Measurements from ENCODE around the gene HS3ST1. TPM values are rescaled to one million over a fixed set of nuclear protein-coding genes. Genes with fewer than 3 reads are reported as not detected.

Gene HS3ST1
- total and polyA plus RNA-seq, 2 experiments from 2014 or later, result 0.09 to 0.40 TPM

- no peak for TF ChIP-seq CTCF (IDR thresholded peaks at IDR 0.05; ENCODE audit: low read depth, low read length)
- Histone ChIP-seq H3K27me3 (no peaks in the 10 kb centered on the region), H3K27ac (no peak overlapping the region), H3K4me3 (no peak overlapping the region), H3K9me3 (ENCODE audit: low read depth) (no peaks in the 10 kb centered on the region), H3K4me1 (ENCODE audit: low read depth) (no peaks in the 10 kb centered on the region), H3K36me3 (no peaks in the 10 kb centered on the region)
- DNase-seq (ENCODE audit: low read depth in 1 of 2, low spot score in 1 of 2), result no peak
Observed at GRCh38 chr4:11407551-11407950, 21.1 kb downstream of the HS3ST1 start.

- DNase-seq (ENCODE audit: low read depth in 1 of 2, low spot score in 1 of 2), result no peak
- Histone ChIP-seq H3K27ac (no peak overlapping the region), H3K36me3 (no peaks in the 10 kb centered on the region), H3K9me3 (ENCODE audit: low read depth) (no peaks in the 10 kb centered on the region), H3K4me1 (ENCODE audit: low read depth) (no peaks in the 10 kb centered on the region), H3K27me3 (no peaks in the 10 kb centered on the region), H3K4me3 (no peak overlapping the region)
- TF ChIP-seq CTCF (IDR thresholded peaks at IDR 0.05; ENCODE audit: low read depth, low read length), result no peak
Observed at GRCh38 chr4:11404431-11404830, 24.3 kb downstream of the HS3ST1 start.

GRCh38 chr4:11402192-11402591 lies 26.5 kb downstream of the HS3ST1 start:
- Histone ChIP-seq H3K27ac (no peak overlapping the region), H3K36me3 (no peaks in the 10 kb centered on the region), H3K9me3 (ENCODE audit: low read depth) (no peaks in the 10 kb centered on the region), H3K27me3 (no peaks in the 10 kb centered on the region), H3K4me3 (no peak overlapping the region), H3K4me1 (ENCODE audit: low read depth) (peaks cover 5% of the 10 kb centered on the region)
- DNase-seq (ENCODE audit: low read depth in 1 of 2, low spot score in 1 of 2), result no peak
- no peak for TF ChIP-seq CTCF (IDR thresholded peaks at IDR 0.05; ENCODE audit: low read depth, low read length)

- no peak for TF ChIP-seq CTCF (IDR thresholded peaks at IDR 0.05; ENCODE audit: low read depth, low read length)
- no peak for DNase-seq (ENCODE audit: low read depth in 1 of 2, low spot score in 1 of 2)
- H3K4me1 ChIP-seq (ENCODE audit: low read depth), result peaks cover 14% of the 10 kb centered on the region
Observed at GRCh38 chr4:11399461-11399971, 29.2 kb downstream of the HS3ST1 start.

GRCh38 chr4:11397819-11398610 lies 30.7 kb downstream of the HS3ST1 start:
- no peaks in the 10 kb centered on the region for H3K27me3 ChIP-seq
- no peaks in the 10 kb centered on the region for H3K9me3 ChIP-seq (ENCODE audit: low read depth)
- H3K4me3 ChIP-seq, result no peak overlapping the region
- H3K36me3 ChIP-seq, result no peaks in the 10 kb centered on the region
- TF ChIP-seq CTCF (IDR thresholded peaks at IDR 0.05; ENCODE audit: low read depth, low read length), result no peak
- DNase-seq (ENCODE audit: low read depth in 1 of 2, low spot score in 1 of 2), result no peak
- no peak overlapping the region for H3K27ac ChIP-seq
- H3K4me1 ChIP-seq (ENCODE audit: low read depth), result peaks cover 14% of the 10 kb centered on the region

More at GRCh38 chr4:11399461-11399971, 29.2 kb downstream of the HS3ST1 start:
- Histone ChIP-seq H3K36me3 (no peaks in the 10 kb centered on the region), H3K4me3 (no peak overlapping the region), H3K27ac (no peak overlapping the region), H3K9me3 (ENCODE audit: low read depth) (no peaks in the 10 kb centered on the region), H3K27me3 (no peaks in the 10 kb centered on the region)

All from cardiac muscle cell (in vitro differentiated cells and primary cell).